ENCODE measurements around the gene GRHL3. TPM values are rescaled to one million over a fixed set of nuclear protein-coding genes. Genes with fewer than 3 reads are reported as not detected.
"Not testable (repeated sequence)": the region's sequence is repeated elsewhere in the genome, so short reads cannot be mapped to it uniquely, and the experiment has no call there.

GRHL3 gene
- not detected for total RNA-seq

GRCh38 chr1:24319312-24319863 is at the start of gene GRHL3:
Gene GRHL3 (plus strand): TSS chr1:24319357. CDS start chr1:24319552, 195 bp downstream.
- DNase-seq (ENCODE audit: low spot score) (no peak), ATAC-seq (no peak)
- Mint-ChIP-seq H3K36me3 (no peaks in the 10 kb centered on the region), H3K4me1 (ENCODE audit: low read depth in 2 of 2) (peaks cover 34 to 42% of the 10 kb centered on the region in 2 donors), H3K27ac (peak within 1 kb of the TSS; percentile 15 to 45), H3K9me3 (no peaks in the 10 kb centered on the region), H3K27me3 (peaks cover 43 to 81% of the 10 kb centered on the region in 2 donors), H3K4me3 (peak within 1 kb of the TSS; percentile 30)

GRCh38 chr1:24274203-24275103 is 44.7 kb upstream of the GRHL3 start:
- H3K9me3 Mint-ChIP-seq = not testable (repeated sequence)
- H3K27me3 Mint-ChIP-seq = peaks cover 43 to 45% of the 10 kb centered on the region in 2 donors

DNA sequence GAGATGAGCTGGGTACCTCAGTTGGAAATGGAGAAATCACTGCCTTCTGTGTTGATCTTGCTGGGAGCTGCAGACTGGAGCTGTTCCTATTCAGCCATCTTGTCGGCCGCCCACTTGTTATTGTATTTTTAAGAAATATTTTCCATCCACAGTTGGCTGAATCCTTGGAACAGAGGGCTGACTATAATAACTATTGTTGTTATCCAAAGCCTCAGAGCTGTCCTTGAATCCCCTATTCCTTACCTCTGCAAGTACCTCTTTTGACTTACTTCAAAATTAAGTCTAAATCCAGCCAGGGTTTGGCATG is 44.1 kb upstream of the GRHL3 start:
- H3K4me3 Mint-ChIP-seq = no peak overlapping the region
- no peak overlapping the region for H3K27ac Mint-ChIP-seq
- DNase-seq (ENCODE audit: low spot score) (no peak), ATAC-seq (no peak)
- H3K36me3 Mint-ChIP-seq = peaks cover 18% of the 10 kb centered on the region
- no peaks in the 10 kb centered on the region for H3K9me3 Mint-ChIP-seq
- peaks cover 8 to 11% of the 10 kb centered on the region in 2 donors for H3K4me1 Mint-ChIP-seq (ENCODE audit: low read depth in 2 of 2)
- H3K27me3 Mint-ChIP-seq = peaks cover 40 to 43% of the 10 kb centered on the region in 2 donors

More at GRCh38 chr1:24274203-24275103, 44.7 kb upstream of the GRHL3 start:
- Mint-ChIP-seq H3K36me3 (peaks cover 19% of the 10 kb centered on the region), H3K4me1 (ENCODE audit: low read depth in 2 of 2) (peaks cover 8 to 11% of the 10 kb centered on the region in 2 donors)
- not testable (repeated sequence) for H3K27ac Mint-ChIP-seq; H3K4me3 Mint-ChIP-seq; ATAC-seq; DNase-seq (ENCODE audit: low spot score)

DNA sequence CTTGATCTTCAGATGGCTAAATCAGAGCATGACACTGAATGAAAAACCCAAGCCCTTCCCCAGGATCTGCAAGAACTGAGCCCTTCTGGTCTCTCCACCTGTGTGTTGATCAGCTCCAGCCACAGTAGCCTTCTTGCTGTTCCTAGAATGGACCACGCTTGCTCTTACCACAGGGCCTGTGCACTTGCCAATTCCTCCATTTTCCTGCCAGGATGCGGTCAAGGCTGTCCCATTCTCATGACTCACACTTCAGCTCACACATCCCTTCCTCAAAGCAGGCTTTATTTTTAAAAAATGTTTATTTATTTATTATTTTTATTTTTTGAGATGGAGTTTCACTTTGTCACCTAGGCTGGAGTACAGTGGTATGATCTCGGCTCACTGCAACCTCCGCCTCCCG is 43.6 kb upstream of the GRHL3 start:
- Mint-ChIP-seq H3K27ac (no peak overlapping the region), H3K4me1 (ENCODE audit: low read depth in 2 of 2) (peaks cover 8 to 11% of the 10 kb centered on the region in 2 donors), H3K27me3 (peaks cover 35 to 40% of the 10 kb centered on the region in 2 donors), H3K4me3 (no peak overlapping the region), H3K36me3 (peaks cover 14% of the 10 kb centered on the region), H3K9me3 (no peaks in the 10 kb centered on the region)
- ATAC-seq (no peak), DNase-seq (ENCODE audit: low spot score) (no peak)

DNA sequence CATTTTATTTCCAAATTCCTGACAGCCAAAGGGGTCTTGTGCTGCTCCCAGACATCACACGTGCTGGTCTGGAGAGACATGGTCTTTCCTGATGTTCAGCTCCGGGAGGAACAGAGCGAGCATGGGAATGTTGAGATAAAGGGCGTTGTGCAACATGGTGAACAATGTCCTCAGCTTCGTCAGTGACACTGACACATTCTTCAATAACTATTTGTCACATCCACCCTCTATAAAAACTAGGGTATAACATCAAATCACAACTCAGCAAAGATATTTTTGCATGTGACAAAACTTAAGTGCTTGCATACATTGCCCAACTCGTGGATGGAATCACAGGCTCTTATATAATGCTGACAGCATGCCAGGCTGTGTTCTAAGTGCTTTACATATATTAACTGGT is 42.4 kb upstream of the GRHL3 start:
- Mint-ChIP-seq H3K4me1 (ENCODE audit: low read depth in 2 of 2) (peaks cover 8 to 11% of the 10 kb centered on the region in 2 donors), H3K36me3 (peaks cover 8% of the 10 kb centered on the region), H3K27ac (peak overlapping the region in 1 of 2 donors; percentile 33), H3K4me3 (no peak overlapping the region), H3K27me3 (peaks cover 23 to 29% of the 10 kb centered on the region in 2 donors), H3K9me3 (no peaks in the 10 kb centered on the region)
- no peak for DNase-seq (ENCODE audit: low spot score)
- ATAC-seq = no peak

DNA sequence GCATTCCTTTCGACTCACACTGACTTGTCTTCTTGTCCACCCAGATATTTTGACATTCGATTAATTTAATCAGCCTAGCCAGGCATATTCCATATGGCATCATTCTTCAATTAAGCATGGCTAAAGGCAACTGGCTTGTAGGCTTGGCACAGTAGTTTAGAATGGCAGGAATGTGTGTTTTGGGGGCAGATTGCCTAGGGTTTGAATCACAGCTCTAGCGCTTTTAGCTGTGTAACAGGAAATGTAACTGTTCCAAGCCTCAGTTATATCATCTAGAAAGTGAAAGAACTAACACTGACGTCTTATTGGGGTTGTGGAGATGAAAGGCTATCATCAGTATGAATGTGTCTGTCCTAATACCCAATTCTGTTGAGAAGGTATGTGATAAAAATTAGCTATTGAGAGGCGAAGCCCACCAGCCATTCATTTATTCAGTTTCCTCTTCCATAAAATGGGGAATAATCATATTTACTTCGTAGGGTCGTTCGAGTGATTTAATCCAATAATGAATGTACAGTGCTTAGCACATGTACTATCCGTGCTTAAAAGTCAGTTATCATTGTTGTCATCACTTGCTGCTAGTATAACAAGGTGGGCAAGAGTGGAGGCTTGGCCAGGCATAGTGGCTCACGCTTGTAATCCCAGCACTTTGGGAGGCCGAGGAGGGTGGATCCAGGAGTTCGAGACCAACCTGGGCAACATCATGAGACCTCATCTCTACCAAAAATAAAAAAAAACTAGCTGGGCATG is 41.6 kb upstream of the GRHL3 start:
- peak; percentile 82 to 95 for ATAC-seq
- Mint-ChIP-seq H3K36me3 (peaks cover 1% of the 10 kb centered on the region), H3K4me3 (peak overlapping the region; percentile 58), H3K27ac (peak overlapping the region; percentile 33 to 36), H3K4me1 (ENCODE audit: low read depth in 2 of 2) (peaks cover 8 to 11% of the 10 kb centered on the region in 2 donors), H3K27me3 (peaks cover 15 to 23% of the 10 kb centered on the region in 2 donors), H3K9me3 (no peaks in the 10 kb centered on the region)
- DNase-seq (ENCODE audit: low spot score) = no peak

GRCh38 chr1:24278726-24279125 is 40.4 kb upstream of the GRHL3 start:
- Mint-ChIP-seq H3K36me3 (no peaks in the 10 kb centered on the region), H3K27me3 (peaks cover 5 to 14% of the 10 kb centered on the region in 2 donors), H3K4me3 (no peak overlapping the region), H3K9me3 (no peaks in the 10 kb centered on the region), H3K4me1 (ENCODE audit: low read depth in 2 of 2) (peaks cover 8 to 11% of the 10 kb centered on the region in 2 donors), H3K27ac (no peak overlapping the region)
- no peak for ATAC-seq
- no peak for DNase-seq (ENCODE audit: low spot score)

DNA sequence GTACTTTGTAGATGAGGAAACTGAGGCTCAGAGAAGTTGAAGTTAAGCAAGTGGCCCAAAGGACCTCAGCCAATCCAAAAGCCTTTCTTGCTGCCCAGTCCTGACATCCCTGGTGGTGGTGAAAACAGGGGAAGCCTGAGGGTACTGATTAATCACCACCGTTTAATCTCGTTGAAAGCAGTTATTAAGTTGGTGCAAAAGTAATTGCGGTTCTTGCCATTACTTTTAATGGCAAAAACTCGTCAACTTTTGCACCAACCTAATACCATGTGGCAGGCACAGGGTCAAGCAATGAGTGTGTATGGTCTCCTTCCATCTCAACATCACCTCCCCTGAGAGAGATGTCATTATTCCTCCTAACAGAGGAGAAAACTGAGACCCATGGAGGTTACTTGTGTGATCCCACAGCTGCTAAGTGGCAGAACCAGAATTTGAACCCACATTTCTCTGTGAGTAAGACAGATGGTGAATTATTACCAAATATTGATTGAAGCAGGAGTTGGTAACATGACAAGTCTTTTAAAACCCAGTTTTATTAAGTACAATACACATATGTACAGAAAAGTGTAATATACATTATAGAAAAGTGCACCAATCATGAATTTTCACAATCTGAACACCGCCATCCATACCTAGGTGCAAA is 39.4 kb upstream of the GRHL3 start:
- DNase-seq (ENCODE audit: low spot score) = peak; percentile 41
- Mint-ChIP-seq H3K4me3 (no peak overlapping the region), H3K36me3 (no peaks in the 10 kb centered on the region), H3K27ac (no peak overlapping the region), H3K27me3 (peaks cover 0 to 10% of the 10 kb centered on the region in 2 donors), H3K9me3 (no peaks in the 10 kb centered on the region), H3K4me1 (ENCODE audit: low read depth in 2 of 2) (peaks cover 8 to 11% of the 10 kb centered on the region in 2 donors)
- no peak for ATAC-seq

- ATAC-seq = no peak
- Mint-ChIP-seq H3K27me3 (peaks cover 0 to 6% of the 10 kb centered on the region in 2 donors), H3K4me1 (ENCODE audit: low read depth in 2 of 2) (peaks cover 8 to 11% of the 10 kb centered on the region in 2 donors), H3K36me3 (no peaks in the 10 kb centered on the region), H3K27ac (no peak overlapping the region), H3K9me3 (no peaks in the 10 kb centered on the region), H3K4me3 (no peak overlapping the region)
- peak; percentile 31 for DNase-seq (ENCODE audit: low spot score)
Measured at GRCh38 chr1:24281591-24281990, 37.6 kb upstream of the GRHL3 start.

- H3K36me3 Mint-ChIP-seq = no peaks in the 10 kb centered on the region
- peaks cover 4 to 5% of the 10 kb centered on the region in 2 donors for H3K4me1 Mint-ChIP-seq (ENCODE audit: low read depth in 2 of 2)
- DNase-seq (ENCODE audit: low spot score) (no peak), ATAC-seq (no peak)
- H3K27me3 Mint-ChIP-seq = peaks cover 0 to 6% of the 10 kb centered on the region in 2 donors
- H3K4me3 Mint-ChIP-seq = no peak overlapping the region
- no peak overlapping the region for H3K27ac Mint-ChIP-seq
- no peaks in the 10 kb centered on the region for H3K9me3 Mint-ChIP-seq
Measured at GRCh38 chr1:24282491-24282890, 36.7 kb upstream of the GRHL3 start.

- no peaks in the 10 kb centered on the region for H3K4me1 Mint-ChIP-seq (ENCODE audit: low read depth in 2 of 2)
- no peak overlapping the region for H3K4me3 Mint-ChIP-seq
- peaks cover 0 to 6% of the 10 kb centered on the region in 2 donors for H3K27me3 Mint-ChIP-seq
- peak; percentile 8 for DNase-seq (ENCODE audit: low spot score)
- no peaks in the 10 kb centered on the region for H3K9me3 Mint-ChIP-seq
- H3K36me3 Mint-ChIP-seq = no peaks in the 10 kb centered on the region
- ATAC-seq = no peak
- H3K27ac Mint-ChIP-seq = no peak overlapping the region
Measured at GRCh38 chr1:24283326-24284155, 35.6 kb upstream of the GRHL3 start.

DNA sequence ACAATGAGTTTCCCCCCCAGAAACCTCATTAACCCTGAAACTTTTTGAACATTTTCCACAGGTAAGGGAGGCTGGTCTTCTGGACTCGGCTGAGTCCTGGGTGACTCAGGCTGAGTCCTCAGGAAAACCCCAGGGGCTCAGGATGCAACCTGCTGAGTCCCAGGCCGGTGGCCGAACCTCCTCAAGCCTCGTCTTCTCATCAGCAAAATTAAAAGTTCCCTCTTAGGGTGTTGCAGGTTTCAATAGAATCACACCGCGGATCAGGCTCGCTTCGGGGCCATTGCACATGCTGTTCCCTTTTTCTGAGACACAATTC is 35.0 kb upstream of the GRHL3 start:
- Mint-ChIP-seq H3K27me3 (peaks cover 0 to 6% of the 10 kb centered on the region in 2 donors), H3K9me3 (no peaks in the 10 kb centered on the region), H3K4me3 (no peak overlapping the region), H3K36me3 (no peaks in the 10 kb centered on the region), H3K4me1 (ENCODE audit: low read depth in 2 of 2) (no peaks in the 10 kb centered on the region), H3K27ac (no peak overlapping the region)
- ATAC-seq (no peak), DNase-seq (ENCODE audit: low spot score) (no peak)

GRCh38 chr1:24285231-24285630 is 33.9 kb upstream of the GRHL3 start:
- DNase-seq (ENCODE audit: low spot score) = peak; percentile 29
- Mint-ChIP-seq H3K27me3 (peaks cover 0 to 8% of the 10 kb centered on the region in 2 donors), H3K9me3 (no peaks in the 10 kb centered on the region), H3K36me3 (no peaks in the 10 kb centered on the region), H3K27ac (no peak overlapping the region), H3K4me3 (no peak overlapping the region), H3K4me1 (ENCODE audit: low read depth in 2 of 2) (no peaks in the 10 kb centered on the region)
- ATAC-seq = no peak

All from natural killer cell treated with Interleukin-12 subunit alpha and Interleukin-12 subunit beta and Interleukin-15 and Interleukin-18, amount 100 ng/mL, for 72 hours (primary cell).